IPS DF 6.9 (cell line): Measurements from ENCODE around the gene MACROD2.

Experiments used
- DNase-seq: peaks from one replicate; pipeline ENCODE4 v3.0.0-alpha.2; 2013; ENCODE audit warnings: low read depth, low spot score
- H3K27ac ChIP-seq: one replicate; pipeline ENCODE4 v1.5.1; 2013; ENCODE audit warnings: low read length, control low read depth
- H3K27me3 ChIP-seq: 2 replicates; pipeline ENCODE4 v1.6.1; 2013; ENCODE audit warnings: mild to moderate bottlenecking, low read length; ENCODE audit not compliant: control insufficient read depth, insufficient read depth
- H3K36me3 ChIP-seq: 2 replicates; pipeline ENCODE4 v1.6.1; 2013; ENCODE audit warnings: low read length; ENCODE audit not compliant: control insufficient read depth, insufficient read depth
- H3K4me1 ChIP-seq: 2 replicates; pipeline ENCODE4 v1.6.1; 2013; ENCODE audit warnings: low read length; ENCODE audit not compliant: control insufficient read depth, insufficient read depth
- H3K4me3 ChIP-seq: 2 replicates; pipeline ENCODE4 v1.5.1; 2013; ENCODE audit warnings: mild to moderate bottlenecking, low read length
- H3K9me3 ChIP-seq: 2 replicates; pipeline ENCODE4 v1.6.1; 2013; ENCODE audit warnings: low read length, inconsistent platforms; ENCODE audit not compliant: control insufficient read depth, insufficient read depth
- WGBS: extraction: QIAGEN DNeasy Blood & Tissue Kit; methylation state at CpG from one replicate; pipeline ENCODE4 v1.1.7; 2013; ENCODE audit warnings: mixed read lengths, missing lambda C conversion rate; ENCODE audit not compliant: insufficient read length, insufficient coverage; 5-methylcytosine and 5-hydroxymethylcytosine counted together

MACROD2 gene

DNA sequence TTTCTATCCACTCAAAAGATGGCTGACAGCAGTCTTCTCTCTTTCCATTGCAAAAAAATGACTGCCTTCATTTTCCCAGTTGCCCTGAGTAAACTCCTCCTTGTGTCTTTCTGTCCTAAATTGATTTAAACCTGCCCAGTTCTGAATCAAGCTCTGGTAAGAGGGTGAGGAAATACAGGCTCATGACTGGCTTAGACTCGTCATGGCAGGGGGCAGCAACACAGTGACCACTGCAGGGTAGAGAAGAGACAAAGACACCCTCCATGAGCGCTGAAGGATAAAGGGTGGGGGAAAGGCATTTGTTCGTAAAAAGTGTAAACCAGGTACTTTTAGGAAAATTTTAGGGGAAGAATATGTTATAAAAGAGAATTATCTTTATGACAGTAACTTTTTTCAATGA is 1080.3 kb downstream of the MACROD2 start:
- Histone ChIP-seq H3K27me3 (no peaks in the 10 kb centered on the region), H3K4me1 (no peaks in the 10 kb centered on the region), H3K27ac (no peak overlapping the region), H3K36me3 (no peaks in the 10 kb centered on the region), H3K9me3 (no peaks in the 10 kb centered on the region), H3K4me3 (no peak overlapping the region)
- WGBS = 100% methylated on average over 1 of the region's 3 CpGs
- DNase-seq = no peak

DNA sequence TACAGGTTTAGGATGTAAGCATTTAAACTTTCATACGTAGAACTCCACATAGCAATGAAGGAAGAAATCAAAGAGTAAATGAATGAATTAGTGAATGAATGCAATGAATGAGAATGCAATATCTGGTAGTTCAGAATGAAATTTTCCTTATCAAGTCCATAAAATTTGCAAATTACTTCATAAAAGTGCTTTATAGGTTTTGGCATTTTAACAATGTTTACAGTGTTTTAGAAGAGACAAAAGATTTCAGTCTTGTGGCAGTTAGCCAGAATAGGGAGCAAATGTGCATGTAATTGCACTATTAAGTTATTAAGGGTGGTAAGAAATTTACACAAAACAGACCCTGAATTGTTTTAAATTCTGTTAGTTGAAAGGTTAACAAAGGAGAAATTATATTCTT is 1081.5 kb downstream of the MACROD2 start:
- no peak for DNase-seq
- H3K27ac ChIP-seq = no peak overlapping the region
- no CpG with 5 or more reads among the region's 1 CpG for WGBS
- H3K27me3 ChIP-seq = no peaks in the 10 kb centered on the region
- H3K4me1 ChIP-seq = no peaks in the 10 kb centered on the region
- H3K9me3 ChIP-seq = no peaks in the 10 kb centered on the region
- H3K36me3 ChIP-seq = no peaks in the 10 kb centered on the region
- no peak overlapping the region for H3K4me3 ChIP-seq

- no CpG with 5 or more reads among the region's 6 CpGs for WGBS
- H3K27ac ChIP-seq = no peak overlapping the region
- no peaks in the 10 kb centered on the region for H3K4me1 ChIP-seq
These were observed 1082.5 kb downstream of the MACROD2 start for GRCh38 chr20:15077733-15078250.

GRCh38 chr20:15079594-15080340 is 1084.5 kb downstream of the MACROD2 start:
- no CpG with 5 or more reads among the region's 1 CpG for WGBS
- no peak for DNase-seq
- Histone ChIP-seq H3K9me3 (no peaks in the 10 kb centered on the region), H3K4me1 (no peaks in the 10 kb centered on the region), H3K27ac (no peak overlapping the region), H3K36me3 (no peaks in the 10 kb centered on the region), H3K27me3 (no peaks in the 10 kb centered on the region), H3K4me3 (no peak overlapping the region)

More at GRCh38 chr20:15077733-15078250, 1082.5 kb downstream of the MACROD2 start:
- no peak for DNase-seq
- no peaks in the 10 kb centered on the region for H3K27me3 ChIP-seq
- no peaks in the 10 kb centered on the region for H3K36me3 ChIP-seq
- no peaks in the 10 kb centered on the region for H3K9me3 ChIP-seq
- H3K4me3 ChIP-seq = no peak overlapping the region

GRCh38 chr20:15081261-15081660 is 1085.9 kb downstream of the MACROD2 start:
- WGBS = no CpG with 5 or more reads among the region's 1 CpG
- DNase-seq = no peak
- Histone ChIP-seq H3K27ac (no peak overlapping the region), H3K9me3 (no peaks in the 10 kb centered on the region), H3K36me3 (no peaks in the 10 kb centered on the region), H3K4me3 (no peak overlapping the region), H3K27me3 (no peaks in the 10 kb centered on the region), H3K4me1 (no peaks in the 10 kb centered on the region)

DNA sequence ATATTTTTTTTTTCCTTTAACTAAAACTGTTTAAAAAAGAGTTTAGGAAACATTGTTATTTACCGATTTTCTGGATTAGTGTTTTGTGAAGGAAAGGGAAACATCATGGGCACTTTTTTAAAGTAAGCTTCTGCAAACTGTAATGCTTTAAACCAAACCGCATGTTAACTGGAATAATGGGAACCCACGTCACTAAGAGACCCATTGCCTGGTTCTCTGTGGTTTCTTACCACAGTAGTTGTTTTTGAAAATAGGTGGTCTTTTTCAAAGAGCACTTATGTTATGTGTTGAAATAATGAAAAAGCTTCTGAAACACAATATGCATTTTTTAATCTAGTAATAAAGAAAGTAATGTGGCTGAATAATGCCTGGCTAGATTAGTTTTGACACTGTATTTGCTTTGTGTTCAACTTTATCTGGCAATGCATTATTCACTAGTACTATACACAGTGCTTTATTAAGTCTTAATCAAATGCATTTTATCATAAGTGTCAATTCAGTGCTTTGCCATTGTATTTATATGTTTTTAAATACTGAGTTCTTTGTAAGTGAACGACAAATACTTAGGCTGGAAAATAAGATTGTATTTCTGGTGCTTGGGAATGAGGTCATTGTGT is 1096.2 kb downstream of the MACROD2 start:
- no peak overlapping the region for H3K27ac ChIP-seq
- no peaks in the 10 kb centered on the region for H3K4me1 ChIP-seq
- H3K4me3 ChIP-seq = no peak overlapping the region
- H3K9me3 ChIP-seq = no peaks in the 10 kb centered on the region
- DNase-seq = no peak
- no peaks in the 10 kb centered on the region for H3K27me3 ChIP-seq
- H3K36me3 ChIP-seq = no peaks in the 10 kb centered on the region
- no CpG with 5 or more reads among the region's 4 CpGs for WGBS

DNA sequence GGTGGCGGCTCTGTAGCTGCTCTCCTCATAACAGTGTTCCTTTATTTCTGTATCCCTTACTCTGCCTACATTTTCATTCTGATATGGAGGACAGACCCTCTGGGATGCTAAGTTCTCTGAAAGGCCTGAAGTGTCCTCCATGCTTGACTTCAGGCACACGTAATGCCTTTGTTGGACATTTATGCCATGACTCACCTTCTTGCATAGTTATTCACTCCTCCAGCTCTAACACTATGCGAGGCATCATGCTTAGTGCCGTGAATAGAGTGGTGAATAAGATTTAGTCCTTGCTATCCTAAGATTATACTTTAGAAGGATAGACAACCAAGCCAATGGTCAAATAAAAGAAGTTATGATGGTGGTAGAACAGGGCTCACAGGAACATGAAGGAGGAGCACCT is 1103.0 kb downstream of the MACROD2 start:
- no peaks in the 10 kb centered on the region for H3K27me3 ChIP-seq
- H3K9me3 ChIP-seq = no peaks in the 10 kb centered on the region
- no peaks in the 10 kb centered on the region for H3K4me1 ChIP-seq
- no CpG with 5 or more reads among the region's 4 CpGs for WGBS
- no peaks in the 10 kb centered on the region for H3K36me3 ChIP-seq
- no peak for DNase-seq
- H3K27ac ChIP-seq = no peak overlapping the region
- H3K4me3 ChIP-seq = no peak overlapping the region

GRCh38 chr20:15099130-15099529 is 1103.8 kb downstream of the MACROD2 start:
- Histone ChIP-seq H3K4me3 (no peak overlapping the region), H3K36me3 (no peaks in the 10 kb centered on the region), H3K9me3 (no peaks in the 10 kb centered on the region), H3K27me3 (no peaks in the 10 kb centered on the region), H3K27ac (no peak overlapping the region), H3K4me1 (no peaks in the 10 kb centered on the region)
- WGBS = no CpG with 5 or more reads among the region's 1 CpG
- no peak for DNase-seq

GRCh38 chr20:15100506-15101160 is 1105.3 kb downstream of the MACROD2 start:
- Histone ChIP-seq H3K9me3 (no peaks in the 10 kb centered on the region), H3K27ac (no peak overlapping the region), H3K27me3 (no peaks in the 10 kb centered on the region), H3K4me1 (no peaks in the 10 kb centered on the region), H3K36me3 (no peaks in the 10 kb centered on the region), H3K4me3 (no peak overlapping the region)
- no peak for DNase-seq

DNA sequence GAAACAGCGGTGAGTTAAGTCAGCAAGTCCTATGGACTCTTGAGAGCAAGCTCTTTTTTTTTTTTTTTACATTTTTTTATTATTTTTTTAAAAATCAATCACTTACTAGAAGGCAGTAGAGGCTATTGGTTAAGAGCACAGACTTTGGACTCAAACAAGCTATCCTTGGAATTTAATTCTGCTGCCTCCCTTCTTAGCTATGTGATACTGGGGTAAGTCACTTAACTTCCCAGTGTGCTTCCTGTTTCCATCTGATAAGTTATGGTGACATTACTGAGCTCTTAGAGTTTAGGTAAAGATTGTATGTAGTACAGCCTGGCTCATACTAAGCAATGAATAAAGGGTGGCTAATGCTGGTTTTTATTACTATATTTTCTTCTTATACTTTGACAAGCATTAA is 1112.6 kb downstream of the MACROD2 start:
- DNase-seq = no peak
- no peak overlapping the region for H3K27ac ChIP-seq
- H3K9me3 ChIP-seq = no peaks in the 10 kb centered on the region
- H3K27me3 ChIP-seq = no peaks in the 10 kb centered on the region
- H3K36me3 ChIP-seq = no peaks in the 10 kb centered on the region
- no CpG with 5 or more reads among the region's 1 CpG for WGBS
- H3K4me1 ChIP-seq = no peaks in the 10 kb centered on the region
- H3K4me3 ChIP-seq = no peak overlapping the region
